Fibroblast of skin of left quadriceps (primary cell): Measurements from ENCODE around the gene DAP3.
"Not testable (repeated sequence)": the region's sequence is repeated elsewhere in the genome, so short reads cannot be mapped to it uniquely, and the experiment has no call there.

ENCODE experiments used
- DNase-seq, 2 experiments: peaks; one replicate each; pipeline ENCODE4 v3.0.0-alpha.2; 2013; ENCODE audit warnings: low read depth in 2 of 2

DAP3 gene

DNA sequence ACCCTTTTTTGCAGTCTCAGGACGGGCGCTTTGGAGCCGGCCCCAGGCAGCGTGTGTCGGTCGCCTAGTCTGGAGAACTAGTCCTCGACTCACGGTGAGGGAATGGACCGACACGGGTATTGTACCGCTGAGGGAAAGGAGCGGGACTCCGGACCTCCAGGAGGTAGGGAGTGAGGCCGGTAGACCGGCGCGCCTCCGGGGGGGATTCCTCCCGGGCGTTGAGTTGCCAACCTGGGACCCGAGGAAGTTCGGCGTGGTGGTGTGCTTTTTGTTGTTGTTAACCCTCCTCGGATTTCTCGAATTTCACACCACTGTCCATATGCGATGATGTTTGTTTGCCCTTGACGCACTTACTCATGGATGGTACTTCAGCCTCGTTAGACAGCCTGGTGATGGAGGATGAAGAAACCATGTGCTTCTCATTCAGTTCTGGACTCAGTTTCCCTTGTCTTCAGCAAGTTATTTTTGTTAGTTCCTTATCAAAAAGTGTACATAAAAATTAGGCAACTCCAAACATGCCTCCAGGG lies at the start of gene DAP3:
DAP3 (plus strand) TSS at position 11 of the 527 bp plus-strand sequence. CDS start 20,689 bp downstream, outside the sequence.
- not testable (repeated sequence) for DNase-seq

DNA sequence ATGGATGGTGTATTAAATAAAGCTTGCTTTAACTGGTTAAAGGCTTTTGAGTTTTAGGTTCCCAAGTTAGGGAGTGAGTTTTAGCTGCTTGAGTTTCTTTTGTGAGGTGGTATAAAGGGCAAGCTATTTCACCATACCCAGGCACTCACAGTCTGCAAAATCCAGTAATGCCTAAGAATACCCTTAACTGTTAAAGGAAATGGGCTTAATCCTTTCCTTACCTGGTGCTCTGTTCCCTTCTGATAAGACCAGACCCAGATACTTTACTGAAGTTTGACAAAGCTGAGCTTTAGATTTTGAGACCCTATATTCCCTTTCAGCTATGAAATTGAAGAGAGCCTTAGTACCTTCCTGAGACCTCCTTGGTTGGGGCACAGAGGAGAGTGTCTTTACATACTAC lies 48.5 kb upstream of the DAP3 start:
- no peak for DNase-seq

- DNase-seq: not testable (repeated sequence)
Observed at GRCh38 chr1:155642559-155643180, 46.2 kb upstream of the DAP3 start.

- no peak for DNase-seq
Observed at GRCh38 chr1:155643230-155643629, 45.7 kb upstream of the DAP3 start.

DNA sequence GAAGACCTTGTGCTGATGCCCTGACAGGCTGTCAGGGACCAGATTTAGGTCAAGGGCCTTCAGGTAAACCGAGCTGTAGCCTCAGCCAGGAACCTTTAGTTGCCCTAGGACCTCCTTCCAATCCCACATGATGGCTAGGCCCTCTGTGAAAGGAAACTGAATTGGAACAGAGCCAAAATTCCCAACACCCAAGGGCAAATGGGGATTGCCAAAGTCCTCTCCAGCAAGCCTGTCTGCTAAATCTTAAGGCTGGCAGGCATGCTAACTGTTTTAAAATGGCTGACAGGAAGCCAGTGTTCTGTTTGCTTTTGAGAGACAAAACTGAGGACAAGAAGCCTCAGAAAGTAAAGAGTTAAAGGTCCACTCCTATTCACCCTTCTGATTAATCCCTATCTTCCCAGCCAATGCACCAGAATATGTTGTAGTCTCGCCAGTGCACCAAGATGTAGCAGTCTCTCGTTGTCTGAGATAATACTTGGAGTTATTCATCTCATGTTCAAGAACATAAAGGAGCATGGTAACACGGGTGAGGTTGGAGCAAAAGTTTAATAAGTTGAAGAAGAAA lies 43.8 kb upstream of the DAP3 start:
- no peak for DNase-seq

GRCh38 chr1:155645648-155646047 lies 43.2 kb upstream of the DAP3 start:
- no peak for DNase-seq

GRCh38 chr1:155646307-155646706 lies 42.6 kb upstream of the DAP3 start:
- DNase-seq: no peak

GRCh38 chr1:155648207-155649147 lies 40.4 kb upstream of the DAP3 start:
- peak; percentile 77 to 79 for DNase-seq

GRCh38 chr1:155649676-155650075 lies 39.2 kb upstream of the DAP3 start:
- no peak for DNase-seq

DNA sequence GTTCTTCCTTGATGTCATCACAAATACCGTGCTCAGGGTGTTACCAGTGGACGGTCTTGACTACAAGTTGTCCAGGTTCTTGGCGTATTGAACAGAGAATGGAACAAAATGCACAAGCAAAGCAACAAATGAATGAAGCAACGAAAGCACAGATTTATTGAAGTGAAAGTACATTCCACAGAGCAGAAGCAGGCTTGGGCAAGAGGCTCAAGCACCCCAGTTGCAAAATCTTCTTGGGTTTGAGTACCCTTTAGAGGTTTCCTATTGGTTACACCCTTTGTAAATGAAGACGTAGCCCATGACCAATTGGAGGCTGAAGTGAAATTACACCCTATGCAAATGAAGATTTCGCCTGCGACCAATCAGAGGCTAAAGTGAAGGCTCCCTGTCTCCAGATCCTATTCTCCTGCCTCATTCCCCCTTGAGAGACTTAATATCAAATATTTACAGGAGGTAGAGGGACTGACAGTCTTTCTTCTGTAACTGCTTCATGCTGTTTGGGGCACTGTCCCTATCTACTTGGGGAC lies 38.6 kb upstream of the DAP3 start:
- DNase-seq: no peak

DNA sequence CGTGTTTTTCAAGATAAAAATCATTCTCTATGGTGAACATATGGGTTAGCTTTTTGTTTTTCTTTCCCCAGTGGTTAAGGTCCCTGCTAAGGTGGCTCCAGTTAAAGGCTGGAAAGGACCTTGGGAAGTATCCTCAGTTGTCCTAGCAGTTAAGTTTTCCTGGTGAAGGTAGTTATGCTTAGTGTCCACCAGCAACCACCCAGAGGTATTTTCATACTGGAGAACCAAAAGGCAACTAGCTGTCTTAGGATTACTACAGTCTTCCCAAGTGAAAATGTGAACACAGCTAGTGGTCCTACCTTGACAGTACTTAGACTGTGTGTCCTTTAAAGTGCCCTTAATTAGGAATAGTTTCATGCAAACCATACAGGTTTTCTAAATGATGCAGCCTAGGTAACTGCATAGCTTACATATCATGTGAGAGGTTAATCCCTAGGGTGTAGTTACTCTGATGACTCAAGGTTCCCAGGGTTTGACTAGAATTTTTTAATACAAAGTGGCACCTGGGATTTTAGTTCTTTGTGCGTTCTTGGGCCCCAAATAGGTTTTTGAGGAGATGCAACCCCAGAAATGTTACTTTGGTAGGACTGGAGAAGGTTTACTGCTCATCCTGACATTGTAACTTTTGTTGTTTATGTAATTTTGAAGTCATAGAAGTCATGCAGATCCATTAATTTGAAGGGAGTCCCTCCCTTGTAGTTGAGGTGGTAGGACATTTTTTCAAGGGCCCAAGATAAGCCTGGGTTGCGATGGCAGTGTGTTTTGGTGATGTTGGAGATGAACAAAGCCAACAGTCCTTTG lies 36.8 kb upstream of the DAP3 start:
- no peak for DNase-seq

DNA sequence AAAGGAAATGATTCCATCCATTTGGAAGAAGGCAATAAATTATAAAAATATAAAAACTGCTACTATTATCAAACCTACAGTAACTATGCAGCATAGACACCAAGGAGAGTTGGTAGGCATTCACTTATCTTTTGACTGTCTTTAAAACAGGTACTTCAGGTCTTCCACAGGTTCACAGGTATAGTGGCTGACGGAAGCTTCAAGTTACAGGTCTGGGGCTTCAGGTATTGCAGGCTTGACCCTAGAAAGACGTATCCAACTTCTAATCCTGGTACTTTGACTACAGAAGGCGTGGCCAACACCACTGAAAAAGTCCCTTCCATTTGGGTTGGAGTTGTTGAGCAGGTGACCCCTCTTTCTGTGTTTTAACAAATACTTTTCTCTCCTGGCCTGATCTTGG lies 35.9 kb upstream of the DAP3 start:
- DNase-seq: no peak

GRCh38 chr1:155657463-155657862 lies 31.4 kb upstream of the DAP3 start:
- DNase-seq: no peak

GRCh38 chr1:155661239-155661638 lies 27.7 kb upstream of the DAP3 start:
- not testable (repeated sequence) for DNase-seq

DNA sequence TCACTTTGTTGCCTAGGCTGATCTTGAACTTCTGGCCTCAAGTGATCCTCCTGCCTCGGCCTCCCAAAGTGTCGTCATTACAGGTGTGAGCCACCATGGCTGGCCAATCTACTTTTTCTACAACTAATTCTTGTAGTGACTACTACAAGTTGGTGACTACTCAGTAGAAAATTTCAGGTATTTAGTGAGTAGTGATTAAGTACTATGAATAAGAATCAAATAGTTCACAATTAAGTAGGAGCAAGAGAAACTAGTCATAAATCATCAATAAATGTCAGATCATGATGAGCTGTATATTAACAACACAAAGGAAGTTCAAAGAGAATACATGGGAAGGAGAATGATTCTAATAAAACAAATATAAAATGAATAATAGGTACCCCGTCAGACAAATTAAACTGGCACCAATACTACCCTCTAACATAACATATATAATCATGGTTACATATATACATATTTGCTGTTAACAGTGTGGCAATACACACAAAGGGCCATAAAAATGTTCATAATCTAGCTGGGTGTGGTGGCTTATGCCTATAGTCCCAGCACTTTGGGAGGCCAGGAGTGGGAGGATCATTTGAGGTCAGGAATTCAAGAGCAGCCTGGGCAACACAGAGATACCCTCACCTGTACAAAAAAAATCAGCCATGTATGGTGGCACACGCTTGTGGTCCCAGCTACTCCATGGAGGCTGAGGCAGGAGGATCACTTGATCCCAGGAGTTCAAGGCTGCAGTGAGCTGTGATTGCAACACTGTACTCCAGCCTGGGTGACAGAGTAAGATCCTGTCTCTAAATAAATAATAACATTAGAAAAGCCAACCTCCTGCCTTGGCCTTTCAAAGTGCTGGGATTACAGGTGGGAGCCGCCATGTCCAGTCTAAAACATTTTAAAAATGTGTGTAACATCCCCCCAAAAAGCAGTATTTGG lies 19.4 kb upstream of the DAP3 start:
- DNase-seq: no peak

DNA sequence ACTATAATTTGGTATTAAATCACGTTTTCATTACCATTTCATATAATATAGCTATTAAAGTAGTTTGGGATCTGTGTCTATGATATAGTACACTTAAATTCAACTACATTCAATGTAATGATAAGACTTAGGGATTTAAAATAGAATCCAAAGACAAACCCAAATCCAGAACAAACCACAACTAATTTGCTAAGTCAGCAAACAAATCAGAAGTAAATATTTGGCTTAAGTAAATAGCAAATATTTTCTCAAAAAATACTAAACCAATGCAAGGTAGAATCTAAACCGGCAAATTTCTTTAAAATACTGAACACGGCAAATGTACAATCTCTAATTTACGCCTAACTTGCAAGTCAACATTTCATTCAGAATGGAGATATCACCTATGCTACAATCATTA lies 17.1 kb upstream of the DAP3 start:
- no peak for DNase-seq

GRCh38 chr1:155673003-155673402 lies 15.9 kb upstream of the DAP3 start:
- DNase-seq: no peak

- DNase-seq: no peak
Observed at GRCh38 chr1:155678027-155678426, 10.9 kb upstream of the DAP3 start.

- DNase-seq: not testable (repeated sequence)
Observed at GRCh38 chr1:155678992-155679391, 9.9 kb upstream of the DAP3 start.

GRCh38 chr1:155680531-155680930 lies 8.4 kb upstream of the DAP3 start:
- no peak for DNase-seq
